HAP-1 (cell line): ENCODE data around the gene FOLR3.
A peak's percentile ranks its signal among the peaks of the same experiment; 100 is the strongest.
"Not testable (repeated sequence)": the region's sequence is repeated elsewhere in the genome, so short reads cannot be mapped to it uniquely, and the experiment has no call there.

Source experiments
- DNase-seq, 2 experiments: peaks; one replicate each; pipeline ENCODE4 v3.0.0-alpha.2; 2016 to 2020; ENCODE audit warnings: low spot score in 2 of 2
- H3K27me3 ChIP-seq: fragments of 250-450 bp; sonication (Bioruptor Pico); 2 replicates; pipeline ENCODE4 v1.5.1; 2020; ENCODE audit warnings: low read depth, mild to moderate bottlenecking, moderate library complexity
- H3K36me3 ChIP-seq: fragments of 250-450 bp; sonication (Bioruptor Pico); replicated peaks from 2 replicates; pipeline ENCODE4 v1.5.1; 2020; ENCODE audit warnings: mild to moderate bottlenecking
- H3K4me1 ChIP-seq: fragments of 250-450 bp; sonication (Bioruptor Pico); 2 replicates; pipeline ENCODE4 v1.5.1; 2020; ENCODE audit warnings: mild to moderate bottlenecking
- H3K4me3 ChIP-seq: fragments of 250-450 bp; sonication (Bioruptor Pico); 2 replicates; pipeline ENCODE4 v1.5.1; 2020; ENCODE audit warnings: mild to moderate bottlenecking, moderate library complexity
- H3K9me3 ChIP-seq: fragments of 250-450 bp; sonication (Bioruptor Pico); 2 replicates; pipeline ENCODE4 v1.5.1; 2020; ENCODE audit warnings: mild to moderate bottlenecking, moderate library complexity
- in situ Hi-C: fragments of 300-500 bp; cut with MboI; formaldehyde crosslinking; loops from 3 replicates; pipeline ENCODE4 v1.14.3; 2020; ENCODE audit warnings: low sequenced_read_pairs, inconsistent platforms, mixed read lengths

The FOLR3 gene

GRCh38 chr11:72136684-72137262, 1.2 kb downstream of the FOLR3 start:
- no peaks in the 10 kb centered on the region for H3K27me3 ChIP-seq
- no peaks in the 10 kb centered on the region for H3K4me1 ChIP-seq
- in situ Hi-C loops: no loop called here

GRCh38 chr11:72138821-72139390, 3.4 kb downstream of the FOLR3 start:
- H3K27me3 ChIP-seq: no peaks in the 10 kb centered on the region
- no peaks in the 10 kb centered on the region for H3K4me1 ChIP-seq
- no peak overlapping the region for H3K4me3 ChIP-seq
- no peak for DNase-seq
- in situ Hi-C loops: no loop called here
- H3K36me3 ChIP-seq: no peaks in the 10 kb centered on the region
- no peaks in the 10 kb centered on the region for H3K9me3 ChIP-seq

More at GRCh38 chr11:72136684-72137262, 1.2 kb downstream of the FOLR3 start:
- no peaks in the 10 kb centered on the region for H3K9me3 ChIP-seq
- H3K36me3 ChIP-seq: no peaks in the 10 kb centered on the region
- DNase-seq: no peak
- H3K4me3 ChIP-seq: no peak overlapping the region

- in situ Hi-C loops: no loop called here
- no peaks in the 10 kb centered on the region for H3K27me3 ChIP-seq
Measured at GRCh38 chr11:72139500-72139899, 4.0 kb downstream of the FOLR3 start.

GRCh38 chr11:72140661-72141060, 5.1 kb downstream of the FOLR3 start:
- DNase-seq: no peak
- peaks cover 10% of the 10 kb centered on the region for H3K4me1 ChIP-seq
- no peak overlapping the region for H3K4me3 ChIP-seq
- no peaks in the 10 kb centered on the region for H3K36me3 ChIP-seq
- in situ Hi-C loops: no loop called here
- no peaks in the 10 kb centered on the region for H3K9me3 ChIP-seq
- no peaks in the 10 kb centered on the region for H3K27me3 ChIP-seq

More at GRCh38 chr11:72139500-72139899, 4.0 kb downstream of the FOLR3 start:
- Histone ChIP-seq H3K36me3 (no peaks in the 10 kb centered on the region), H3K4me1 (peaks cover under 1% of the 10 kb centered on the region; the same call in 1 of the 2 replicates), H3K9me3 (no peaks in the 10 kb centered on the region), H3K4me3 (no peak overlapping the region)
- DNase-seq: no peak

GRCh38 chr11:72141066-72141465, 5.5 kb downstream of the FOLR3 start:
- peaks cover 10% of the 10 kb centered on the region for H3K4me1 ChIP-seq
- no peaks in the 10 kb centered on the region for H3K9me3 ChIP-seq
- no peaks in the 10 kb centered on the region for H3K27me3 ChIP-seq
- DNase-seq: no peak
- H3K36me3 ChIP-seq: no peaks in the 10 kb centered on the region
- no peak overlapping the region for H3K4me3 ChIP-seq
- in situ Hi-C loops: no loop called here

GRCh38 chr11:72142086-72142485, 6.6 kb downstream of the FOLR3 start:
- H3K9me3 ChIP-seq, in situ Hi-C loops, H3K36me3 ChIP-seq, H3K27me3 ChIP-seq, H3K4me1 ChIP-seq, H3K4me3 ChIP-seq, DNase-seq: not testable (repeated sequence)

- H3K9me3 ChIP-seq, in situ Hi-C loops, H3K4me1 ChIP-seq, H3K4me3 ChIP-seq, H3K27me3 ChIP-seq, H3K36me3 ChIP-seq, DNase-seq: not testable (repeated sequence)
Measured at GRCh38 chr11:72142543-72142942, 7.0 kb downstream of the FOLR3 start.

GRCh38 chr11:72144807-72145565, 9.5 kb downstream of the FOLR3 start:
- Histone ChIP-seq H3K27me3 (no peaks in the 10 kb centered on the region), H3K9me3 (no peaks in the 10 kb centered on the region), H3K4me1 (peaks cover 10% of the 10 kb centered on the region), H3K4me3 (no peak overlapping the region), H3K36me3 (no peaks in the 10 kb centered on the region; the same call in 1 of the 2 replicates)
- peak in 1 of 2 experiments; percentile 44 for DNase-seq
- in situ Hi-C loops: no loop called here

GRCh38 chr11:72146625-72147024, 11.1 kb downstream of the FOLR3 start:
- Histone ChIP-seq H3K4me1 (peaks cover 16% of the 10 kb centered on the region), H3K4me3 (no peak overlapping the region), H3K36me3 (no peaks in the 10 kb centered on the region; the same call in 1 of the 2 replicates), H3K9me3 (no peaks in the 10 kb centered on the region), H3K27me3 (no peaks in the 10 kb centered on the region)
- in situ Hi-C loops: no loop called here
- DNase-seq: no peak

- H3K4me3 ChIP-seq: no peak overlapping the region
- no peaks in the 10 kb centered on the region; the same call in 1 of the 2 replicates for H3K36me3 ChIP-seq
- no peaks in the 10 kb centered on the region for H3K27me3 ChIP-seq
- no peaks in the 10 kb centered on the region for H3K9me3 ChIP-seq
- DNase-seq: no peak
- H3K4me1 ChIP-seq: peaks cover 9% of the 10 kb centered on the region
- in situ Hi-C loops: no loop called here
Measured at GRCh38 chr11:72150882-72151281, 15.4 kb downstream of the FOLR3 start.

- DNase-seq, H3K27me3 ChIP-seq, in situ Hi-C loops, H3K9me3 ChIP-seq, H3K4me3 ChIP-seq, H3K36me3 ChIP-seq: not testable (repeated sequence)
- H3K4me1 ChIP-seq: peaks cover 20% of the 10 kb centered on the region
Measured at GRCh38 chr11:72153874-72154273, 18.3 kb downstream of the FOLR3 start.

GRCh38 chr11:72154816-72155215, 19.3 kb downstream of the FOLR3 start:
- H3K36me3 ChIP-seq: no peaks in the 10 kb centered on the region
- DNase-seq: no peak
- peaks cover 20% of the 10 kb centered on the region for H3K4me1 ChIP-seq
- H3K4me3 ChIP-seq: no peak overlapping the region
- in situ Hi-C loops: no loop called here
- H3K9me3 ChIP-seq: no peaks in the 10 kb centered on the region
- H3K27me3 ChIP-seq: no peaks in the 10 kb centered on the region

GRCh38 chr11:72155751-72156150, 20.2 kb downstream of the FOLR3 start:
- in situ Hi-C loops: no loop called here
- Histone ChIP-seq H3K27me3 (no peaks in the 10 kb centered on the region), H3K36me3 (no peaks in the 10 kb centered on the region), H3K4me3 (no peak overlapping the region), H3K4me1 (peaks cover 20% of the 10 kb centered on the region), H3K9me3 (no peaks in the 10 kb centered on the region)
- DNase-seq: no peak

- DNase-seq: no peak
- Histone ChIP-seq H3K4me1 (peaks cover 12% of the 10 kb centered on the region), H3K27me3 (no peaks in the 10 kb centered on the region), H3K36me3 (no peaks in the 10 kb centered on the region), H3K9me3 (no peaks in the 10 kb centered on the region), H3K4me3 (no peak overlapping the region)
- in situ Hi-C loops: no loop called here
Measured at GRCh38 chr11:72157131-72157530, 21.6 kb downstream of the FOLR3 start.
